Measurements from ENCODE around the gene DTD1.

GRCh38 chr20:18669241-18670019 is 81.6 kb downstream of the DTD1 start:
- no peak for TF ChIP-seq CTCF (IDR thresholded peaks at IDR 0.05)
- TF ChIP-seq POLR2AphosphoS5 (IDR thresholded peaks at IDR 0.05): no peak
- no peak for TF ChIP-seq POLR2A (IDR thresholded peaks at IDR 0.05)
